HepG2 (cell line): Measurements from ENCODE around the gene EXO1. TPM values are rescaled to one million over a fixed set of nuclear protein-coding genes. Genes with fewer than 3 reads are reported as not detected.

Experiments used
- DNMT1 ChIP-seq: sonication (generic); formaldehyde crosslinking; IDR thresholded peaks from 2 replicates; pipeline ENCODE4 v1.5.1; 2020; ENCODE audit warnings: mild to moderate bottlenecking, missing genetic modification reagents
- E2F1 ChIP-seq: sonication (generic); formaldehyde crosslinking; IDR thresholded peaks from 2 replicates; pipeline ENCODE4 v1.5.0; 2020; ENCODE audit warnings: missing genetic modification reagents
- HNRNPK ChIP-seq: fragments of 200-400 bp; formaldehyde crosslinking; IDR thresholded peaks from 2 replicates; pipeline ENCODE4 v1.6.1; 2018; ENCODE audit warnings: low read length, low read depth, moderate library complexity, mild to moderate bottlenecking; ENCODE audit not compliant: poor library complexity, severe bottlenecking
- MNT ChIP-seq: fragments of 450-650 bp; IDR thresholded peaks from 2 replicates; pipeline ENCODE4 v1.6.1; 2016
- NFKBIZ ChIP-seq: IDR thresholded peaks from 2 replicates; pipeline ENCODE4 v1.6.1; 2018; ENCODE audit warnings: missing genetic modification reagents, missing compliant biosample characterization
- NR3C1 ChIP-seq: sonication (generic); formaldehyde crosslinking; IDR thresholded peaks from 2 replicates; pipeline ENCODE4 v1.4.0; 2020; ENCODE audit warnings: missing genetic modification reagents
- SAFB2 ChIP-seq: sonication (generic); formaldehyde crosslinking; IDR thresholded peaks from 2 replicates; pipeline ENCODE4 v1.5.1; 2020; ENCODE audit warnings: missing genetic modification reagents, low read depth, mild to moderate bottlenecking, borderline replicate concordance
- ZBTB33 ChIP-seq: sonication (generic); formaldehyde crosslinking; IDR thresholded peaks from 2 replicates; pipeline ENCODE4 v1.4.0; 2020; ENCODE audit warnings: missing genetic modification reagents
- ZBTB38 ChIP-seq: sonication (generic); formaldehyde crosslinking; IDR thresholded peaks from 2 replicates; pipeline ENCODE4 v1.5.1; 2020; ENCODE audit warnings: mild to moderate bottlenecking, missing genetic modification reagents
- ZGPAT ChIP-seq: IDR thresholded peaks from 2 replicates; pipeline ENCODE4 v1.6.1; 2016; ENCODE audit warnings: mild to moderate bottlenecking
- ZNF260 ChIP-seq: sonication (generic); formaldehyde crosslinking; IDR thresholded peaks from 2 replicates; pipeline ENCODE4 v1.4.0; 2020; ENCODE audit warnings: missing genetic modification reagents, low read depth, mild to moderate bottlenecking, borderline replicate concordance
- ZNF407 ChIP-seq: sonication (generic); formaldehyde crosslinking; IDR thresholded peaks from one replicate; pipeline ENCODE4 v1.5.1; 2020; ENCODE audit warnings: mild to moderate bottlenecking, missing genetic modification reagents; ENCODE audit errors: not compliant biosample characterization
- ZNF850 ChIP-seq: sonication (generic); formaldehyde crosslinking; conservative IDR thresholded peaks from 2 replicates; pipeline ENCODE4 v1.9.0; 2021; ENCODE audit warnings: mild to moderate bottlenecking, missing genetic modification reagents
- polyA plus RNA-seq, 8 experiments: library from polyadenylated mRNA; depleted of rRNA in 3 of 8; stranded (reverse) in 7 of 8; unstranded in 1 of 8; fragments of >200 nt; fragmentation: Illumina TruSeq in 4 of 8; extraction: Trizol in 4 of 8; gene quantifications; 2 replicates each; pipeline versions ENCODE4 v1.2.1 to v1.2.3, GENCODE V29; 2011 to 2016; ENCODE audit warnings: low read depth in 4 of 8, missing spikeins in 1 of 8, mixed read lengths in 1 of 8; ENCODE audit not compliant: insufficient read depth in 1 of 8
- total RNA-seq, 5 experiments: library from RNA; depleted of rRNA; stranded (reverse); fragments of >200 nt; fragmentation: Illumina TruSeq; extraction: Trizol; gene quantifications; 2 replicates each; pipeline ENCODE4 v1.2.3, GENCODE V29; 2016; ENCODE audit warnings: low read depth in 1 of 5

The EXO1 gene
- total and polyA plus RNA-seq, 2 of the 13 experiments (the other 11 are each of a cell fraction or from before 2014, with no cell fraction given): 3.2 to 26.1 TPM

- no peak for TF ChIP-seq ZNF407 (CRISPR knock-in tag)
- TF ChIP-seq NFKBIZ (CRISPR knock-in tag): 0 out of 2 replicates have a peak, but pooled peaks have one; percentile 31
- TF ChIP-seq SAFB2 (CRISPR knock-in tag): no peak
- TF ChIP-seq DNMT1: no peak
- TF ChIP-seq HNRNPK: no peak
- no peak for TF ChIP-seq NR3C1 (CRISPR knock-in tag)
- no peak for TF ChIP-seq MNT
- TF ChIP-seq ZGPAT (CRISPR knock-in tag): peak; percentile 80
- TF ChIP-seq ZNF850 (CRISPR knock-in tag): no peak
- TF ChIP-seq ZBTB38 (CRISPR knock-in tag): peak; percentile 53; the same call in 1 of the 2 replicates
- TF ChIP-seq ZNF260 (CRISPR knock-in tag): no peak
- TF ChIP-seq E2F1: peak; percentile 99
- peak; percentile 9; the same call in 1 of the 2 replicates for TF ChIP-seq ZBTB33
Measured at GRCh38 chr1:241847796-241848685, at the start of gene EXO1 (continued).
